ENCODE data around the gene HDAC8.

DNA sequence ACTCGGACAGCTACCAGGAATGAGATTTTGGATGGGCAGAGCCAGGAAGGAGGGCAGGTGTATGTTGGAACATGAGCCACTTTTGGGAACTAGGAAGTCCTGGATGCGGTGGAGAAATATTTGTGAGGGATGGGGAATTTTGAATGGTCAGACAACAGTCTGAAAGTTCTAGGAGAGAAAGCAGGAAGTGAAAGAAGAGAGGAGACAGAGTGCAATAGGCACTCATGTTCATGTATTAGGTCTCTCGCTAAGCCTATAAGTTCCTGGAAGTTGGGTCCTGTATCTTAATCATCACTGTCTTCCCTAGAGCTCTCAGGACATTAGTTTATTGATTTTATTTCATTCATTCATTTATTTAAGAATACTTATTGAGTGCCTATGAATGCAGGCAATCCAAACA is 201.2 kb downstream of the HDAC8 start:
- TF ChIP-seq, protein P1, sequence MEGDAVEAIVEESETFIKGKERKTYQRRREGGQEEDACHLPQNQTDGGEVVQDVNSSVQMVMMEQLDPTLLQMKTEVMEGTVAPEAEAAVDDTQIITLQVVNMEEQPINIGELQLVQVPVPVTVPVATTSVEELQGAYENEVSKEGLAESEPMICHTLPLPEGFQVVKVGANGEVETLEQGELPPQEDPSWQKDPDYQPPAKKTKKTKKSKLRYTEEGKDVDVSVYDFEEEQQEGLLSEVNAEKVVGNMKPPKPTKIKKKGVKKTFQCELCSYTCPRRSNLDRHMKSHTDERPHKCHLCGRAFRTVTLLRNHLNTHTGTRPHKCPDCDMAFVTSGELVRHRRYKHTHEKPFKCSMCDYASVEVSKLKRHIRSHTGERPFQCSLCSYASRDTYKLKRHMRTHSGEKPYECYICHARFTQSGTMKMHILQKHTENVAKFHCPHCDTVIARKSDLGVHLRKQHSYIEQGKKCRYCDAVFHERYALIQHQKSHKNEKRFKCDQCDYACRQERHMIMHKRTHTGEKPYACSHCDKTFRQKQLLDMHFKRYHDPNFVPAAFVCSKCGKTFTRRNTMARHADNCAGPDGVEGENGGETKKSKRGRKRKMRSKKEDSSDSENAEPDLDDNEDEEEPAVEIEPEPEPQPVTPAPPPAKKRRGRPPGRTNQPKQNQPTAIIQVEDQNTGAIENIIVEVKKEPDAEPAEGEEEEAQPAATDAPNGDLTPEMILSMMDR (IDR thresholded peaks at IDR 0.05): no peak
- no peak for TF ChIP-seq ZFX (IDR thresholded peaks at IDR 0.05; ENCODE audit: borderline replicate concordance)
